Calu3 (cell line): ENCODE data around the gene DMD. TPM values are rescaled to one million over a fixed set of nuclear protein-coding genes. Genes with fewer than 3 reads are reported as not detected.

ENCODE experiments used
- BruUV-seq: library from RNA; stranded (reverse); fragments of 400-500 nt; replicated peaks from 2 replicates; lab custom pipeline; 2021; lab: Mats Ljungman, UMichigan
- CTCF ChIA-PET: fragments of 300-600 bp; sonication (Branson Sonifier 250); formaldehyde crosslinking; loops from one replicate; lab custom pipeline; 2022; ENCODE audit warnings: antibody characterized with exemption; lab: Charles Lee
- DNase-seq: peaks from one replicate; pipeline ENCODE4 v3.0.0; 2022
- H3K27ac Mint-ChIP-seq: one replicate; pipeline ENCODE4 v1.8.0; 2022; ENCODE audit warnings: mixed read lengths; ENCODE audit not compliant: unreplicated experiment
- H3K27me3 Mint-ChIP-seq: one replicate; pipeline ENCODE4 v1.8.0; 2022; ENCODE audit warnings: mixed read lengths; ENCODE audit not compliant: unreplicated experiment
- H3K36me3 Mint-ChIP-seq: one replicate; pipeline ENCODE4 v1.8.0; 2022; ENCODE audit warnings: mild to moderate bottlenecking, moderate library complexity, mixed read lengths; ENCODE audit not compliant: insufficient read depth, unreplicated experiment
- H3K4me1 Mint-ChIP-seq: one replicate; pipeline ENCODE4 v1.8.0; 2022; ENCODE audit warnings: mild to moderate bottlenecking, low read depth, mixed read lengths; ENCODE audit not compliant: unreplicated experiment
- H3K4me3 Mint-ChIP-seq: one replicate; pipeline ENCODE4 v1.8.0; 2022; ENCODE audit warnings: mild to moderate bottlenecking, low read depth, moderate library complexity, mixed read lengths; ENCODE audit not compliant: unreplicated experiment
- H3K9me3 Mint-ChIP-seq: one replicate; pipeline ENCODE4 v1.8.0; 2022; ENCODE audit warnings: low read depth, mixed read lengths; ENCODE audit not compliant: unreplicated experiment
- CTCF ChIP-seq: fragments of 200-600 bp; IDR thresholded peaks from one replicate; pipeline ENCODE4 v1.8.0; 2022; ENCODE audit warnings: antibody characterized with exemption; ENCODE audit not compliant: unreplicated experiment
- intact Hi-C: fragments of 100-400 bp; cut with micrococcal nuclease; formaldehyde crosslinking; loops from one replicate; pipeline ENCODE4 v1.10.0; 2022; ENCODE audit not compliant: unreplicated experiment
- total RNA-seq: library from RNA; stranded (reverse); gene quantifications from 2 replicates; pipeline ENCODE4 v1.2.3, GENCODE V29; 2022

Gene DMD
- total RNA-seq, 1 experiment from 2014 or later = 11.6 TPM

GRCh38 chrX:31606771-31607170 lies 1604.6 kb downstream of the DMD start:
- no peaks in the 10 kb centered on the region for H3K9me3 Mint-ChIP-seq
- H3K4me3 Mint-ChIP-seq = no peak overlapping the region
- no peaks in the 10 kb centered on the region for H3K36me3 Mint-ChIP-seq
- peaks cover 12% of the 10 kb centered on the region for H3K4me1 Mint-ChIP-seq
- H3K27me3 Mint-ChIP-seq = no peaks in the 10 kb centered on the region
- no peak overlapping the region for H3K27ac Mint-ChIP-seq
- no TSS peak for BruUV-seq
- DNase-seq = no peak
- CTCF ChIA-PET = no interaction called here
- TF ChIP-seq CTCF = no peak
- intact Hi-C loops = loop anchor here (5.0 kb wide), 1 partner anchor 99 kb away; no protein-coding TSS in a partner anchor

DNA sequence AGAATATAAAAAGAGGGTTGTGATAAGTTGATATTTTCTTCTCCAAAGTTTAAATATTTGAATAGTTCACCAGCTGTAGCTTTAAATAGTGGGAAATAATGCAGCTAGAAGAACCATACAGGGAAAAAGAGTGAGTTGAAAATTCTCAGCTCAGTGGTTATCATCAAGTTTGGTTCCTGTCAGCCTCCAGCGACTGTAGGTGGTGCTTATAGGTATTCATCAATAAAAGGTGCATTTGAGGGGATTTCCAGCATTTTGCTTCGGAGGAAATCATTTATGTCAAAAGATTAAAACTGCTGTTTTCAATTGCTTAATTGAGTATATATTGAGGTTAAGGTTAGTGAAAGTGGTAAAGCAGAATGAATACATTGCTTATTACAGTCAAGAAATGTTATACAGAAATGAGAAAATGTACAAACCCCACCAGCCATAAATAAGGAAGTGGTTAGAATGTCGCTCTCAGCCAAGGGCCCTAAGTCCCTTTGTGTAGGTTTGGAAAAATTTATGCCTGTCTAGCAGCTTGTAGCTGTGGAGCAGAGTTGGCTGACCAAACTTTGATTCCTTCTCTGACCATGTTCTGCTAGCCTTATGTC lies 1606.6 kb downstream of the DMD start:
- Mint-ChIP-seq H3K36me3 (no peaks in the 10 kb centered on the region), H3K27ac (no peak overlapping the region), H3K9me3 (no peaks in the 10 kb centered on the region), H3K27me3 (no peaks in the 10 kb centered on the region), H3K4me1 (peaks cover 6% of the 10 kb centered on the region), H3K4me3 (no peak overlapping the region)
- intact Hi-C loops = loop anchor here (5.0 kb wide), 1 partner anchor 97 kb away; no protein-coding TSS in a partner anchor
- TF ChIP-seq CTCF = no peak
- DNase-seq = no peak
- BruUV-seq = no TSS peak
- CTCF ChIA-PET = no interaction called here

- CTCF ChIA-PET = no interaction called here
- no peak for TF ChIP-seq CTCF
- intact Hi-C loops = no loop called here
- H3K4me1 Mint-ChIP-seq = no peaks in the 10 kb centered on the region
- no peak overlapping the region for H3K27ac Mint-ChIP-seq
- H3K9me3 Mint-ChIP-seq = no peaks in the 10 kb centered on the region
- no peak overlapping the region for H3K4me3 Mint-ChIP-seq
- H3K27me3 Mint-ChIP-seq = no peaks in the 10 kb centered on the region
- no peak for DNase-seq
- no peaks in the 10 kb centered on the region for H3K36me3 Mint-ChIP-seq
- BruUV-seq = no TSS peak
Observed at GRCh38 chrX:31603411-31604120, 1607.8 kb downstream of the DMD start.

GRCh38 chrX:31600823-31601222 lies 1610.5 kb downstream of the DMD start:
- no peak overlapping the region for H3K27ac Mint-ChIP-seq
- H3K36me3 Mint-ChIP-seq = no peaks in the 10 kb centered on the region
- H3K27me3 Mint-ChIP-seq = no peaks in the 10 kb centered on the region
- H3K4me1 Mint-ChIP-seq = no peaks in the 10 kb centered on the region
- BruUV-seq = no TSS peak
- no peaks in the 10 kb centered on the region for H3K9me3 Mint-ChIP-seq
- no peak overlapping the region for H3K4me3 Mint-ChIP-seq
- no peak for TF ChIP-seq CTCF
- CTCF ChIA-PET = no interaction called here
- intact Hi-C loops = no loop called here
- DNase-seq = no peak
